HEK293 (cell line): ENCODE measurements around the gene CARD10.

Experiments
- CTCF ChIA-PET: fragments of 350-600 bp; formaldehyde crosslinking; extraction: SDS; loops from one replicate; lab custom pipeline; 2021; ENCODE audit warnings: antibody characterized with exemption; lab: Yijun Ruan, JAX
- POLR2A ChIA-PET: fragments of 300-600 bp; formaldehyde crosslinking; extraction: SDS; loops from one replicate; lab custom pipeline; 2020; ENCODE audit warnings: antibody characterized with exemption, inconsistent platforms; lab: Yijun Ruan, JAX
- H3K27ac ChIP-seq: fragments of 200-500 bp; sonication (Bioruptor generic); 2 replicates; pipeline ENCODE4 v1.5.1; 2014; ENCODE audit warnings: low read depth, low read length, control low read depth, inconsistent platforms; ENCODE audit errors: extremely low read depth
- H3K36me3 ChIP-seq, 2 experiments: fragments of 200-500 bp in 1 of 2; sonication (Bioruptor generic) in 1 of 2; 1 replicate in 1 of 2; 2 replicates in 1 of 2; pipeline ENCODE4 v1.5.1; 2014 to 2017; ENCODE audit warnings: inconsistent platforms in 2 of 2, low read length in 2 of 2; ENCODE audit not compliant: control insufficient read depth in 2 of 2, insufficient read depth in 1 of 2
- H3K4me1 ChIP-seq: fragments of 200-500 bp; sonication (Bioruptor generic); 2 replicates; pipeline ENCODE4 v1.5.1; 2014; ENCODE audit warnings: mild to moderate bottlenecking, low read length, inconsistent platforms; ENCODE audit not compliant: control insufficient read depth, insufficient read depth
- H3K4me3 ChIP-seq: 2 replicates; pipeline ENCODE4 v1.5.1; 2011; ENCODE audit warnings: low read depth, mild to moderate bottlenecking, control low read depth, low read length, moderate library complexity
- H3K9me3 ChIP-seq: fragments of 200-500 bp; sonication (Bioruptor generic); 2 replicates; pipeline ENCODE4 v1.5.1; 2014; ENCODE audit warnings: low read depth, low read length, inconsistent platforms; ENCODE audit not compliant: control insufficient read depth, insufficient read depth
- CTCF ChIP-seq: fragments of 450-650 bp; formaldehyde crosslinking; IDR thresholded peaks from 2 replicates; pipeline ENCODE4 v1.5.1; 2016; ENCODE audit warnings: missing biosample characterization, missing genetic modification characterization
- OSR2 ChIP-seq: fragments of 450-650 bp; formaldehyde crosslinking; IDR thresholded peaks from 2 replicates; pipeline ENCODE4 v1.5.1; 2016; ENCODE audit warnings: missing biosample characterization, missing genetic modification characterization
- RBAK ChIP-seq: fragments of 450-650 bp; formaldehyde crosslinking; IDR thresholded peaks from 2 replicates; pipeline ENCODE4 v1.5.1; 2016; ENCODE audit warnings: missing biosample characterization, missing genetic modification characterization
- ZBTB10 ChIP-seq: fragments of 450-650 bp; formaldehyde crosslinking; IDR thresholded peaks from 2 replicates; pipeline ENCODE4 v1.5.1; 2016; ENCODE audit warnings: missing biosample characterization, missing genetic modification characterization
- ZBTB49 ChIP-seq: fragments of 450-650 bp; formaldehyde crosslinking; IDR thresholded peaks from 2 replicates; pipeline ENCODE4 v1.5.1; 2016; ENCODE audit warnings: missing biosample characterization, missing genetic modification characterization, low read depth
- ZBTB6 ChIP-seq: fragments of 450-650 bp; formaldehyde crosslinking; IDR thresholded peaks from 2 replicates; pipeline ENCODE4 v1.5.1; 2017; ENCODE audit warnings: missing biosample characterization, missing genetic modification characterization
- ZNF280D ChIP-seq: fragments of 450-650 bp; formaldehyde crosslinking; IDR thresholded peaks from 2 replicates; pipeline ENCODE4 v1.5.1; 2016; ENCODE audit warnings: missing biosample characterization, missing genetic modification characterization
- ZNF561 ChIP-seq: fragments of 450-650 bp; IDR thresholded peaks from 2 replicates; pipeline ENCODE4 v1.5.1; 2018; ENCODE audit warnings: missing biosample characterization, missing genetic modification characterization, borderline replicate concordance
- ZNF670 ChIP-seq: fragments of 450-650 bp; formaldehyde crosslinking; IDR thresholded peaks from 2 replicates; pipeline ENCODE4 v1.5.1; 2016; ENCODE audit warnings: missing biosample characterization, missing genetic modification characterization, low read depth
- ZNF76 ChIP-seq: fragments of 450-650 bp; formaldehyde crosslinking; IDR thresholded peaks from 2 replicates; pipeline ENCODE4; 2016; ENCODE audit warnings: low read depth, missing biosample characterization, missing genetic modification characterization, borderline replicate concordance

CARD10 gene

GRCh38 chr22:37481347-37481907 lies 37.8 kb downstream of the CARD10 start (continued):
- no peak for TF ChIP-seq ZBTB6 (tag by site-specific recombination)
- TF ChIP-seq ZNF670 (tag by site-specific recombination) = no peak
- TF ChIP-seq ZNF280D = no peak
- TF ChIP-seq RBAK (tag by site-specific recombination) = no peak
- TF ChIP-seq, all 188 proteins: peak for 0

- H3K9me3 ChIP-seq = no peaks in the 10 kb centered on the region
- no peak overlapping the region for H3K4me3 ChIP-seq
- ChIA-PET CTCF (interaction anchor here (0.6 to 4.2 kb wide), 4 partner anchors 8 to 271 kb away, joined by 3 to 17 read pairs (median 5); no protein-coding TSS in a partner anchor), POLR2A (interaction anchor here (0.5 kb wide), 1 partner anchor 40 kb away, joined by 7 read pairs; no protein-coding TSS in a partner anchor)
- no peaks in the 10 kb centered on the region for H3K4me1 ChIP-seq
- no peaks in the 10 kb centered on the region for H3K36me3 ChIP-seq
- TF ChIP-seq OSR2 (tag by site-specific recombination) (no peak), ZNF561 (tag by site-specific recombination) (no peak), ZBTB49 (tag by site-specific recombination) (no peak), ZBTB10 (no peak), CTCF (tag by site-specific recombination) (no peak), ZNF76 (tag by site-specific recombination) (no peak)
- no peak overlapping the region for H3K27ac ChIP-seq
Observed at GRCh38 chr22:37480387-37481346, 38.5 kb downstream of the CARD10 start.
